Measurements from ENCODE around the gene CIBAR2. TPM values are rescaled to one million over a fixed set of nuclear protein-coding genes. Genes with fewer than 3 reads are reported as not detected.

CIBAR2 gene
- total and polyA plus RNA-seq, 9 of the 15 experiments (the other 6 are each of a cell fraction or from before 2014, with no cell fraction given), result not detected

GRCh38 chr16:85137323-85138072 lies 25.2 kb upstream of the CIBAR2 start (continued):
- TF ChIP-seq SREBF2 (CRISPR knock-in tag; IDR thresholded peaks at IDR 0.05) (no peak), PCBP1 (IDR thresholded peaks at IDR 0.05; ENCODE audit: low read depth, low read length, poor library complexity, severe bottlenecking) (no peak), GTF2B (IDR thresholded peaks at IDR 0.05; ENCODE audit: extremely low read depth, insufficient read length) (no peak), EP400 (IDR thresholded peaks at IDR 0.05) (no peak), OTX1 (CRISPR knock-in tag; IDR thresholded peaks at IDR 0.05) (peak; percentile 79; the same call in 1 of the 2 replicates), HDAC2 (IDR thresholded peaks at IDR 0.05) (no peak; the same call in 1 of the 2 replicates), NR4A1 (CRISPR knock-in tag; IDR thresholded peaks at IDR 0.05) (no peak), NR4A1 (tag; IDR thresholded peaks at IDR 0.05) (no peak), NELFE (IDR thresholded peaks at IDR 0.05; ENCODE audit: insufficient read depth, insufficient read length) (no peak), NEUROD1 (IDR thresholded peaks at IDR 0.05; ENCODE audit: borderline replicate concordance, low read depth, low read length, partially characterized antibody) (no peak), IRF1 (CRISPR knock-in tag; IDR thresholded peaks at IDR 0.05; ENCODE audit: borderline replicate concordance) (no peak), MTA2 (IDR thresholded peaks at IDR 0.05; ENCODE audit: low read depth) (peak; percentile 50; the same call in 1 of the 2 replicates), RBFOX2 (IDR thresholded peaks at IDR 0.05; ENCODE audit: low read depth, low read length) (0 out of 2 replicates have a peak, but pooled peaks have one; percentile 23), ARID3B (CRISPR knock-in tag; IDR thresholded peaks at IDR 0.05; ENCODE audit: borderline replicate concordance) (no peak), ARHGAP35 (IDR thresholded peaks at IDR 0.05; ENCODE audit: partially characterized antibody) (peak; percentile 69), KDM1A (IDR thresholded peaks at IDR 0.05) (no peak), ZNF778 (CRISPR knock-in tag; IDR thresholded peaks at IDR 0.05) (no peak), ZNF77 (CRISPR knock-in tag; IDR thresholded peaks at IDR 0.05) (no peak), ZKSCAN1 (IDR thresholded peaks at IDR 0.05; ENCODE audit: low read depth, low read length) (no peak), MLLT1 (IDR thresholded peaks at IDR 0.05) (peak; percentile 67 to 82; a peak in 2 of 4 replicates), ZNF212 (CRISPR knock-in tag; IDR thresholded peaks at IDR 0.05) (no peak)

All from K562 (cell line).